ENCODE data around the gene DPPA2. TPM values are rescaled to one million over a fixed set of nuclear protein-coding genes. Genes with fewer than 3 reads are reported as not detected.

DPPA2 gene
- total RNA-seq, 2 experiments from 2014 or later = not detected

GRCh38 chr3:109339714-109340648 lies 23.7 kb upstream of the DPPA2 start:
- Mint-ChIP-seq H3K27me3 (peaks cover 19% of the 10 kb centered on the region), H3K27ac (no peak overlapping the region), H3K4me3 (no peak overlapping the region), H3K4me1 (ENCODE audit: low read depth) (peaks cover 8% of the 10 kb centered on the region), H3K9me3 (no peaks in the 10 kb centered on the region), H3K36me3 (peaks cover 1% of the 10 kb centered on the region)
- DNase-seq = no peak
- ChIA-PET POLR2A (no interaction called here), CTCF (no interaction called here)
- intact Hi-C loops (cut with micrococcal nuclease) = no loop called here

- intact Hi-C loops (cut with micrococcal nuclease) = no loop called here
- Mint-ChIP-seq H3K9me3 (no peaks in the 10 kb centered on the region), H3K4me1 (ENCODE audit: low read depth) (peaks cover 8% of the 10 kb centered on the region), H3K36me3 (peaks cover 1% of the 10 kb centered on the region), H3K4me3 (no peak overlapping the region), H3K27me3 (peaks cover 21% of the 10 kb centered on the region), H3K27ac (no peak overlapping the region)
- ChIA-PET CTCF (no interaction called here), POLR2A (no interaction called here)
- no peak for DNase-seq
Observed at GRCh38 chr3:109339197-109339596, 22.9 kb upstream of the DPPA2 start.

DNA sequence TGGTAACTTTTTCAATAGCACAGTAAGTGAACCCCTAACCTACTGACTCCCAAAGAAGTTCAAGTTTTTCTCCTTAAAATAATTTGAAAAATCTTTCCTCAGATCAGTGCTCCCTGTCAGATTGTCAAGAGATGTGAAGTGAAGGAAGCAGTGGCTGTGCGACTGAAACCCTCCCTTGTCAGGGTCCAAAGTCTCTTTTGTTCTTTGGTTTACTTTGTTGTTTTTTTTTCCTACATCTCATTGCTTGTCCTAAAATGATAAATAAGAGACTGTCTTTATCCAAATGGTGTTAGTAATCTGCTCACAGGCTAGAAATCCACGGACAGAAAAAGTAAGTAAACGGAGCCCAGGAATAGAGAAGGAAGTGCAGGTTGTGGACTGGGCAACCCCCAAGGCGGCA lies 22.0 kb upstream of the DPPA2 start:
- peaks cover 1% of the 10 kb centered on the region for H3K36me3 Mint-ChIP-seq
- peaks cover 24% of the 10 kb centered on the region for H3K27me3 Mint-ChIP-seq
- DNase-seq = no peak
- ChIA-PET CTCF (no interaction called here), POLR2A (no interaction called here)
- H3K4me3 Mint-ChIP-seq = no peak overlapping the region
- no peak overlapping the region for H3K27ac Mint-ChIP-seq
- peaks cover 8% of the 10 kb centered on the region for H3K4me1 Mint-ChIP-seq (ENCODE audit: low read depth)
- no peaks in the 10 kb centered on the region for H3K9me3 Mint-ChIP-seq
- intact Hi-C loops (cut with micrococcal nuclease) = no loop called here

DNA sequence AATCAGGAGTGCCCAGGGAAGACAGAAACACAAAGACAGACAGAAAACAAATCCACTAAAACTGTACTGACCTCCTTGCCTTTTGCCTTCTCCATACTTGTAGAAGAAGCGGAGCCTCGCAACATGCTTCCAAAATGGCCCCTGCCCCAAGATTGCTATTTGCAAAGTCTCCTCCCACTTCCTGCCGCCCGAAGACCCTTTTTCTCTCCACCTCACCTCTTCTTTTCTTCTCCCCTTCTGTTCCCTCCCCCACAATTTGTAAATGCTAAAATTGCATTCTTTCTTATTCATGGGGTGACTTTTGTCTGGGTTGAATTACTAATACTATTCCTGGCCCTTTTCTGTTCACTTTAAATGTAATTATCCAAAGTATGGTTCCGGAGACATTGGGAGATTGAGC lies 21.1 kb upstream of the DPPA2 start, which contains the start of gene DPPA4:
Gene DPPA4 (minus strand): TSS at position 154 of the 400 bp plus-strand sequence. CDS start 29 bp downstream, at position 125.
- intact Hi-C loops (cut with micrococcal nuclease) = no loop called here
- Mint-ChIP-seq H3K27me3 (peaks cover 24% of the 10 kb centered on the region), H3K9me3 (no peaks in the 10 kb centered on the region), H3K4me1 (ENCODE audit: low read depth) (peaks cover 8% of the 10 kb centered on the region), H3K36me3 (peaks cover 1% of the 10 kb centered on the region), H3K4me3 (peak within 1 kb of the TSS; percentile 48), H3K27ac (no peak within 1 kb of the TSS)
- CTCF ChIA-PET = no interaction called here
- POLR2A ChIA-PET = no interaction called here
- DNase-seq = no peak

DNA sequence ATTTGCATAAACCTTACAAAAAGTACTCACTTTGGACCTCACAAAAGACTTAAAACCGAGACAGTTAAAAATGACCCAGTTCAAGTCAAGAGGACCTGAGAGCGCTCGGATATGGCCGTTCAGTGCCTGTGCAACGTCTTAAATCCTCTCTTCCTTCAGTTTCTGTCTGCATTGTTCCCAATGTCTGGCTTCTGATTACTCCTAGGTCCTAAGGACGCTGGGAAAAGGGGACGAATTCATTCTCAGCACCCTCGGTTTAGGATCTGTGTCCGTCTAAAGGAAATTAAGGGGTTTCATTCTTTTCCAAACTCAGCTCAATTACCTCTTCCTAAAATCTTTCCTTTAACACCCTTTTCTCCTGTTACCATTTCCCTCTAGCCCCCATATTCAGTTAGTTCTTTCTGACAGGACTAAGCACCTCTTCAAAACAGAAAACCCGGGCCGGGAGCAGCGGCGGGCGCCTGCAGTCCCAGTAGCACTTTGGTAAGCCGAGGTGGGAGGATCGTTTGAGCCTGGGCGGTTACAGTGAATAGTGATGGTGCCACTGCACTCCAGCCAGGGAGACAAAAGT lies 20.1 kb upstream of the DPPA2 start:
- ChIA-PET POLR2A (no interaction called here), CTCF (no interaction called here)
- intact Hi-C loops (cut with micrococcal nuclease) = no loop called here
- H3K4me3 Mint-ChIP-seq = peak overlapping the region; percentile 48
- peaks cover 1% of the 10 kb centered on the region for H3K36me3 Mint-ChIP-seq
- H3K4me1 Mint-ChIP-seq (ENCODE audit: low read depth) = peaks cover 8% of the 10 kb centered on the region
- no peaks in the 10 kb centered on the region for H3K9me3 Mint-ChIP-seq
- H3K27me3 Mint-ChIP-seq = peaks cover 24% of the 10 kb centered on the region
- H3K27ac Mint-ChIP-seq = no peak overlapping the region
- DNase-seq = peak; percentile 16

DNA sequence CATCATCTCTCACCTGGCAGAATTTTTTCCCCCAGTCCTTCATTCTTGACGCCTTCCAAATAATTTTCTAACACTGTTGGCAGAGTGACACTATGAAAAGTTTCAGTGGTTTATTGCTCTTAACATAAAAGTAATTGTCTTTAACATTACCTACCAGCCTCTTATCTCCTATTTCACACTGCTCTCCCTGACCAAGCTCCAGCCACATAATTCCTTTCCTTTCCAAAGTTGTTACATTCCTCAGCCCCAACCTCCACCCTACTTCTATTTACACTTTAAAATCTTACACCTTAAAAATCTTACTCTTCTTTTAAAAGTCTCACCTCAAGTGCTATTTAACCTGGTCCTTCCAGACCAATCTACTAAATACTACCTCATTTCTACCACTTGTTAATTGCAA lies 18.3 kb upstream of the DPPA2 start:
- Mint-ChIP-seq H3K9me3 (no peaks in the 10 kb centered on the region), H3K27ac (no peak overlapping the region), H3K4me3 (no peak overlapping the region), H3K36me3 (peaks cover 1% of the 10 kb centered on the region), H3K4me1 (ENCODE audit: low read depth) (peaks cover 8% of the 10 kb centered on the region), H3K27me3 (peaks cover 24% of the 10 kb centered on the region)
- no peak for DNase-seq
- intact Hi-C loops (cut with micrococcal nuclease) = no loop called here
- POLR2A ChIA-PET = no interaction called here
- CTCF ChIA-PET = no interaction called here

GRCh38 chr3:109331692-109332091 lies 15.4 kb upstream of the DPPA2 start:
- DNase-seq = no peak
- intact Hi-C loops (cut with micrococcal nuclease) = no loop called here
- POLR2A ChIA-PET = no interaction called here
- peaks cover 4% of the 10 kb centered on the region for H3K4me1 Mint-ChIP-seq (ENCODE audit: low read depth)
- H3K4me3 Mint-ChIP-seq = no peak overlapping the region
- no peak overlapping the region for H3K27ac Mint-ChIP-seq
- H3K9me3 Mint-ChIP-seq = no peaks in the 10 kb centered on the region
- CTCF ChIA-PET = no interaction called here
- no peaks in the 10 kb centered on the region for H3K36me3 Mint-ChIP-seq
- peaks cover 14% of the 10 kb centered on the region for H3K27me3 Mint-ChIP-seq

DNA sequence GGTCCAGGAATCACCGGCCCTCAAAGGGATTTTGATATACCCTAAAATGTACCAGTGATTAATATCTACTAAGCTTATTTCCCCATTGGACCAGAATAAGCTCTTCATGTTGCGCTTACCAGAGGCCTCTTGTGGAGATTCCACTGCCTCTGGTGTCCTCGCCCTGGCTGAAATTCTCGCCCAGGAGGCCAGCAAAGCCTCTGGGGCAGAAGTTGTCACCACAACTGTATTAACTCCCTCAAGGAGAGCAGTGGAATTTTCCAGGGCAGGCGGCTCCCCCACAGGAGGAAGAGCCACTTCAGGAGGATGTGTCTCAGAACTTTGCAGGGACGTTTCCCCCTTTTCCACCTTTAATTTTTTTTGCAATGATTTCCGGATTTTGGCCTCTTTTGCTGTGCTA lies 14.1 kb upstream of the DPPA2 start:
- no peaks in the 10 kb centered on the region for H3K4me1 Mint-ChIP-seq (ENCODE audit: low read depth)
- peaks cover 6% of the 10 kb centered on the region for H3K27me3 Mint-ChIP-seq
- H3K9me3 Mint-ChIP-seq = no peaks in the 10 kb centered on the region
- intact Hi-C loops (cut with micrococcal nuclease) = no loop called here
- H3K4me3 Mint-ChIP-seq = no peak overlapping the region
- ChIA-PET POLR2A (no interaction called here), CTCF (no interaction called here)
- H3K27ac Mint-ChIP-seq = no peak overlapping the region
- H3K36me3 Mint-ChIP-seq = no peaks in the 10 kb centered on the region
- no peak for DNase-seq

DNA sequence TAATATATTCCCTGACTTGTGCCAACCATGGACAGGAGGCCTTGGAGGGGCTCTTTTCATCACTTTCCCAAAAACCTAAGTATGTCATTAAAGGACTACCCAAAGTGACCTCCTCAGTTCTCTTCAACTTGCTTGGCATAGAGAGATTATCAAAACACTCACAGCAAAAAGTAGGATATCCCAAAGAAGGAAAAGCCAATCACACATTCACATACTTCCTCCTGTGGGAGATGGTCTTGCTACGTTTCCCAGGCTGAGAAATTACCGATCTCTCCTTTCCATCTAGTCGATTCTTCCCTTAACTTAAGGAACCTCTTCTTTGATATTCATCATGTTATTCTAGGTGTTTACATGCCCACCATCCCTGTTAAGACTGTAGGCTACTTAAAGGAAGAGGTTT lies 11.9 kb upstream of the DPPA2 start:
- H3K9me3 Mint-ChIP-seq = no peaks in the 10 kb centered on the region
- H3K4me3 Mint-ChIP-seq = no peak overlapping the region
- DNase-seq = no peak
- ChIA-PET CTCF (no interaction called here), POLR2A (no interaction called here)
- H3K27ac Mint-ChIP-seq = no peak overlapping the region
- intact Hi-C loops (cut with micrococcal nuclease) = no loop called here
- no peaks in the 10 kb centered on the region for H3K4me1 Mint-ChIP-seq (ENCODE audit: low read depth)
- peaks cover 2% of the 10 kb centered on the region for H3K27me3 Mint-ChIP-seq
- no peaks in the 10 kb centered on the region for H3K36me3 Mint-ChIP-seq

DNA sequence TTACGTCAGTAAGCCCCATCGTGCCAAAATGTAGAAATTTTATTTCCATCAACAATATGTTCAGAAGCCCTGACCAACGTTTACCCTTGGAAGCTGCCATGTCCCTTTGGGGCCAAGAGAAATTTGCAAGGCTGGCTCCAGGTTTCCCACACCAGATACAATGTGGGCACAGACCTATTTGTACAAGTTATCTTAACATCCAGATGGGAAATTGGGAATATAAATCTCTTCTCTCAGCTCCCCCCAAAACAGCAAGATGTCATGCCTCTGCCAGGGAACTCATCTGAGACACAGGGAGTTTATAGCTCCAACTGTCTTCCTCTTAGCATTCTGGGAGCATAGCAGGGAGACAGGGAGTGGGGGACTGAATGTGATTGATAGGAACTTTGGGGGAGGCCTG lies 9.3 kb upstream of the DPPA2 start:
- intact Hi-C loops (cut with micrococcal nuclease) = no loop called here
- Mint-ChIP-seq H3K27ac (no peak overlapping the region), H3K4me1 (ENCODE audit: low read depth) (no peaks in the 10 kb centered on the region), H3K4me3 (no peak overlapping the region), H3K27me3 (peaks cover 2% of the 10 kb centered on the region), H3K36me3 (no peaks in the 10 kb centered on the region), H3K9me3 (no peaks in the 10 kb centered on the region)
- ChIA-PET CTCF (no interaction called here), POLR2A (no interaction called here)
- DNase-seq = no peak

DNA sequence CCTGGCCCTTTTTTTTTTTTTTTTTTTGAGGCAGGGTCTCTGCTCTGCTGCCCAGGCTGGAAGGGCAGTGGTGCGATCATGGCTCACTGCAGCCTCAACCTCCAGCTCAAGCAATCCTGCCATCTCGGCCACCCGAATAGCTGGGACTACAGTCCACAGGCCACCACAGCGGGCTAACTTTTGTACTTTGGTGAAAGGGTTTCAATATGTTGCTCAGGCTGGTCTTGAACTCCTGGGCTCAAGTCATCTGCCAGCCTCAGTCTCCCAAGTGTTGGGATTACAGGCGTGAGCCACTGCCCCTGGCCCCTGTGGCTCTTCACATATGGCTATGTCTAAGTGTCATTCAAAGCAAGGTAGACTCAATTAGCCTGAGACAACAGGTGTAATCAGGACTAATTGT lies 8.8 kb upstream of the DPPA2 start:
- Mint-ChIP-seq H3K27ac (no peak overlapping the region), H3K4me3 (no peak overlapping the region), H3K27me3 (peaks cover 2% of the 10 kb centered on the region), H3K4me1 (ENCODE audit: low read depth) (no peaks in the 10 kb centered on the region), H3K36me3 (no peaks in the 10 kb centered on the region), H3K9me3 (no peaks in the 10 kb centered on the region)
- intact Hi-C loops (cut with micrococcal nuclease) = no loop called here
- DNase-seq = no peak
- ChIA-PET CTCF (no interaction called here), POLR2A (no interaction called here)

DNA sequence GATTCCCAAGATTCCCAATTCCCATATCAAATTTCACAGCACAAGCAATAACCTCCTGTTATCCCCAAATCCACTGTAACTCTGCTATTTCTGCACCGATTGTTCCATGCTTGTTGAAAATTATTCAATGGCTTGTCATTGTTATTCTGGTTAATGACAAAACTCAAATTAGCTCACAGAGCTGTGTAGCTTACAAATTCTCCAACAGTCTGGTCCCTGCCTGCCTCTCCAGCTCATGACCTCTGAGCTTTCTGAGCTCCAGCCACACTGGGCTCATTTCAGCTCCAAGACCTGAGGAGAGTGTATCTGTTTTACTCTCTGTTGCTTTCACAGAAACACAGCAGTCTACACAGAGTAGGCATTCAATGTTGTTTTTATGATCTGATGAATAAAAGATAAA lies 3.3 kb downstream of the DPPA2 start:
- ChIA-PET POLR2A (no interaction called here), CTCF (no interaction called here)
- no peak for DNase-seq
- intact Hi-C loops (cut with micrococcal nuclease) = no loop called here
- no peaks in the 10 kb centered on the region for H3K9me3 Mint-ChIP-seq
- H3K27ac Mint-ChIP-seq = no peak overlapping the region
- no peak overlapping the region for H3K4me3 Mint-ChIP-seq
- no peaks in the 10 kb centered on the region for H3K4me1 Mint-ChIP-seq (ENCODE audit: low read depth)
- no peaks in the 10 kb centered on the region for H3K27me3 Mint-ChIP-seq
- H3K36me3 Mint-ChIP-seq = no peaks in the 10 kb centered on the region

DNA sequence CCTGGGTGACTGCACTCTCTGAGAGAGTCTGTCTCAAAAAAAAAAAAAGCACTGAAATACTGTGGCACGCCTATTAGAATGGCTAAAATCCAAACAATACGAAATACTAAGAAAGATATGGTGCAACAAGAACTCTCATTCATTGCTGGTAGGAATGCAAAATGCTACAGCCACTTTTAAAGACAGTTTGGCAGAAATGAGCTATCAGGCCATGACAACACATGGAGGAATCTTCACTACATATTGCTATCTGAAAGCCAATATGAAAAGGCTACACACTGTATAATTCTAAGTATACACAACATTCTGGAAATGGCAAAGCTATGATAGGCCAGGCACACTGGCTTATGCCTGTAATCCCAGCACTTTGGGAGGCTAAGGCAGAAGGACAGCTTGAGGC lies 18.8 kb downstream of the DPPA2 start:
- ChIA-PET POLR2A (no interaction called here), CTCF (no interaction called here)
- no peaks in the 10 kb centered on the region for H3K27me3 Mint-ChIP-seq
- DNase-seq = no peak
- H3K36me3 Mint-ChIP-seq = no peaks in the 10 kb centered on the region
- H3K4me3 Mint-ChIP-seq = no peak overlapping the region
- H3K27ac Mint-ChIP-seq = no peak overlapping the region
- intact Hi-C loops (cut with micrococcal nuclease) = no loop called here
- no peaks in the 10 kb centered on the region for H3K9me3 Mint-ChIP-seq
- no peaks in the 10 kb centered on the region for H3K4me1 Mint-ChIP-seq (ENCODE audit: low read depth)
